Activated naive CD4-positive, alpha-beta T cell treated with anti-CD3 and anti-CD28 coated beads, Interleukin-2, amount 50 U/mL, for 16 hours (primary cell): ENCODE measurements around the gene TC2N.
"Not testable (repeated sequence)": the region's sequence is repeated elsewhere in the genome, so short reads cannot be mapped to it uniquely, and the experiment has no call there.

Source experiments
- DNase-seq: peaks from one replicate; pipeline ENCODE4 v3.0.0-alpha.2; 2020

TC2N gene

GRCh38 chr14:91751719-91752118 is 115.6 kb downstream of the TC2N start:
- no peak for DNase-seq

GRCh38 chr14:91750634-91751198 is 116.6 kb downstream of the TC2N start:
- no peak for DNase-seq

- no peak for DNase-seq
Measured at GRCh38 chr14:91749868-91750267, 117.5 kb downstream of the TC2N start.

GRCh38 chr14:91748049-91748448 is 119.3 kb downstream of the TC2N start:
- DNase-seq, result no peak

GRCh38 chr14:91745344-91745743 is 122.0 kb downstream of the TC2N start:
- no peak for DNase-seq

- DNase-seq, result no peak
Measured at GRCh38 chr14:91744068-91744480, 123.3 kb downstream of the TC2N start.

GRCh38 chr14:91743305-91743653 is 124.1 kb downstream of the TC2N start:
- DNase-seq, result no peak

- DNase-seq, result no peak
Measured at GRCh38 chr14:91742621-91743304, 124.6 kb downstream of the TC2N start.

GRCh38 chr14:91739867-91740266 is 127.5 kb downstream of the TC2N start:
- DNase-seq, result not testable (repeated sequence)

GRCh38 chr14:91737619-91738018 is 129.7 kb downstream of the TC2N start:
- DNase-seq, result no peak

GRCh38 chr14:91732859-91733477 is 134.4 kb downstream of the TC2N start:
- no peak for DNase-seq

GRCh38 chr14:91732439-91732838 is 134.9 kb downstream of the TC2N start:
- no peak for DNase-seq

- no peak for DNase-seq
Measured at GRCh38 chr14:91731986-91732385, 135.3 kb downstream of the TC2N start, which contains the start of gene CATSPERB. CATSPERB (minus strand) TSS chr14:91732086; CDS start chr14:91729479, 2,607 bp downstream.

GRCh38 chr14:91731018-91731417 is 136.3 kb downstream of the TC2N start:
- DNase-seq, result no peak

GRCh38 chr14:91729756-91730155 is 137.6 kb downstream of the TC2N start:
- no peak for DNase-seq
